GM10266 (cell line): ENCODE data around the gene GALNT18.

ENCODE experiments used
- DNase-seq: peaks from one replicate; pipeline ENCODE4 v3.0.0; 2012; ENCODE audit errors: extremely low spot score
- TF ChIP-seq, protein P1 (sequence below): IDR thresholded peaks from 2 replicates; pipeline ENCODE4 v1.5.1; 2012; ENCODE audit warnings: mild to moderate bottlenecking, low read depth; ENCODE audit not compliant: control insufficient read depth, insufficient read depth; ENCODE audit errors: missing control alignments

GALNT18 gene

DNA sequence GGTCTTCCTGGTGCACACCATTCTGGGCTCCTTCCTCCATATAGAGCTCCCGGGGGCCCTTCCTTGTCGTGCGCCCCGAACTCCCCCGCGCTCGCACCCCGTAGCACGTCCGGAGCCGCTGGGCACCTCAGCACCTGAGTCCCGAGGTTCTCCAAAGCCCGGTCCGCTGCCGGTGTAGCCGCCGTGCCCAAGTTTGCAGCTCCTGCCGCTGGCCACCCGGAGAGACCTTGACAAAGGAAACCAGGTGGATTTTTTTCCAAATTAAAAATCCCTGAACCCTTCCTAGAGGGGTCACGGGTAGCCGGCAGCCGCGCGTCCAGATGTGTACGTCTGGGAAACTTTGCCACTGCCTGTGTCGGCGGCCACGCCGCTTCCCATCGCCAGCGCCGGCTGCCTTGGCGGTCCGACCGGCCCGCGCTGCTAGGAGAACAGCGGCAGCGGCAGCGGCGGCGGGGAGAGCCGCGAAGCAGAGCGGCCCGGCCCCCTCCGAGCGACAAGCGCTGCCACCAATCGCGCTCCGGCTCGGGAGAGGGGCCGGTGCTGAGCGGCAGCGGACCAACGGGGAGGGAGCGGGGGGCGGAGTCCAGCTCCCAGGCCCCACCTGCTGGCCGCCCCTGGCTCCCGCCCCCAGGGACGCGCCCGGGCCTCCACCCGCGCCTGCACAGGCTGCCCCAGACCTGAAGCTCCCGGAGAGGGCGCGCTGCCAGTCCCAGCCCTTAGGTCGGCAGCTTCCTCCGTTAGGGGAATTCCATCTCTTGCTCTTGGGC, at the start of gene GALNT18:
GALNT18 (minus strand) TSS at position 433 of the 767 bp plus-strand sequence.
- TF ChIP-seq, protein P1, sequence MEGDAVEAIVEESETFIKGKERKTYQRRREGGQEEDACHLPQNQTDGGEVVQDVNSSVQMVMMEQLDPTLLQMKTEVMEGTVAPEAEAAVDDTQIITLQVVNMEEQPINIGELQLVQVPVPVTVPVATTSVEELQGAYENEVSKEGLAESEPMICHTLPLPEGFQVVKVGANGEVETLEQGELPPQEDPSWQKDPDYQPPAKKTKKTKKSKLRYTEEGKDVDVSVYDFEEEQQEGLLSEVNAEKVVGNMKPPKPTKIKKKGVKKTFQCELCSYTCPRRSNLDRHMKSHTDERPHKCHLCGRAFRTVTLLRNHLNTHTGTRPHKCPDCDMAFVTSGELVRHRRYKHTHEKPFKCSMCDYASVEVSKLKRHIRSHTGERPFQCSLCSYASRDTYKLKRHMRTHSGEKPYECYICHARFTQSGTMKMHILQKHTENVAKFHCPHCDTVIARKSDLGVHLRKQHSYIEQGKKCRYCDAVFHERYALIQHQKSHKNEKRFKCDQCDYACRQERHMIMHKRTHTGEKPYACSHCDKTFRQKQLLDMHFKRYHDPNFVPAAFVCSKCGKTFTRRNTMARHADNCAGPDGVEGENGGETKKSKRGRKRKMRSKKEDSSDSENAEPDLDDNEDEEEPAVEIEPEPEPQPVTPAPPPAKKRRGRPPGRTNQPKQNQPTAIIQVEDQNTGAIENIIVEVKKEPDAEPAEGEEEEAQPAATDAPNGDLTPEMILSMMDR: peak; percentile 32
- peak; percentile 98 for DNase-seq

DNA sequence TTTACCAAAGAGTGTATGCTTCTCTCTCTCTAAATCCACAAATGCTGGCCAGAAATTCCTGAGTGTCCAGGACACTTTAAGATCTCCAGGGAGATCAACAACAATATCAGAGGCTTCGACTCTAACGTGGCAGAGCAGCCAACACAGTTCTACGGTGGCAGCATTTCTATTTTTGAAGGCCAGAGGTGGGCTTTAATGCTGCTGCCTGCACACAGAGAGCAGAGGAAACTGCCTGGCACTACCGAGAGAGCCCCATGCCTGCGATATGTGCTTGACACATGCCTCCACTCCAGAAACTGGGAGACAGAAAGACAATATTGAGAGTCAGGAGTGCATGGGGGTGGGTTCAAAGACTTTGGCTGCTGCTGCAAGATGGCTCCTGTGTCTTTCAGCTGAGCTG, 48.8 kb upstream of the GALNT18 start:
- TF ChIP-seq, protein P1: no peak
- no peak for DNase-seq

DNA sequence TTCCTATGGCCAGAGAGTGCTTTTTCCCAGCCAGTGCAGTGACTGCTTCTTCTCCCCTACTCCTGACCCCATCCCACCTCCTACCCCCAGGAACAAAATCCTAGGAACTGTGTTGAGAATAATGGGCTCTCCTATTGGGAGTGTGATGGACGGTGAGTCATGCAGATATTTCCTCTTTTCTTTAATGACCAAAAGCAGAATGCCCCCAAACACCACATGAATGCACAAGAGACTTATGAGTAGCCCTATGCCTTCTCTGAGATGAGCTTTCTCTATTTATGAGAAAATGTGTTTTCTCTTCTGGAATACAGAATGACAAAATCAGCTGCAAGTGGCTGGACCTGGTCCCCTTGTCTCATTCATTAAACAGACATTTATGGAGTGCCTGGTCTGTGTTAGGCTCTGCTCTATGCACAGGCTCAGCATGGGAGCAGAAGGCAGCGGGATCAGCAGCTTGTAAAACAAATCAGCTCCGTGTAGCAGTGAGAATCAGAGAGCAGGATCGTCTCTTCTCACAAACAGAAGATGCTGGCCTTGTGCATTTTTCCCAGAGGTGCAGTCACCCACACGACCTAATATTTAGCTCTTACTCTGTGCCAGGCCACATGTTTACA, 47.5 kb upstream of the GALNT18 start:
- TF ChIP-seq, protein P1: no peak
- DNase-seq: no peak

DNA sequence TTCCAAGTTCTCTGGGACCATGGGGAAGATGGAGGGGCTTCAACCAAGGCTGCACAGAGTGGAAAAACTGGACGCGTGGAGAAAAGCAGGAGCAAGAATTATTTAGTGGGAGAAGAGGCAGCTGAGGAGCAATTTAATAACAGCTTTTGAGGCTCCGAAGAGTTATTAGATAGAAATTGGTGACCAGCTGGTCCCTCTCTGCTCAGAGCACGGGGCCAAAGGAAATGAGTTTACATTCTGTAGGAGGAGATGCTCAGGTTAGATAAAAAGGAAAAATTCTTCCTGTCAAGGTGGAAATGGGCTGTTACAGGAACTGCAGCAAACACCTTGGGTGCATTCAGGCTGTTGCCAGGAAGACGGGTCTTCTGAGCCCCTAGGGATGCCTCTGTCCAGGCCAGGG, 47.0 kb upstream of the GALNT18 start:
- TF ChIP-seq, protein P1: no peak
- no peak for DNase-seq

DNA sequence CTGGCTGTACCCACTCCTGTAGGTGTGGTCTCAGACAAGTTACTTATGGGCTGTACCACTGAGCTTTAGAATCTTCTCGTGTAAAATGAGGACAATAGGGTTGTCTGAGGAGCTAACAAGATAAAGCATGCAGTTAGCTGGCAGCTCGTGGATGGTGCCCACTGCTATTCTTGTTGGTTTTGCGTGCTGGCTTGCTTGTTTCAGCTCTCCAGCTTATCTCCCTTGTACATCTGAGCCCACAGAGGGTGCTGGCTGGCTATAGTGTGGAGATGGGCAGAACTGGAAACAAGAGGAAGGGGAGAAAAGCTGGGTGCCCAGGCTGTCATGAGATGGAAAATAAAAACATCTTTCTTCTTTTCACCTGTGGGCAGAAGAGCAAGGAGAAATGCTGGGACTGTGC, 46.5 kb upstream of the GALNT18 start:
- DNase-seq: no peak
- TF ChIP-seq, protein P1: no peak

DNA sequence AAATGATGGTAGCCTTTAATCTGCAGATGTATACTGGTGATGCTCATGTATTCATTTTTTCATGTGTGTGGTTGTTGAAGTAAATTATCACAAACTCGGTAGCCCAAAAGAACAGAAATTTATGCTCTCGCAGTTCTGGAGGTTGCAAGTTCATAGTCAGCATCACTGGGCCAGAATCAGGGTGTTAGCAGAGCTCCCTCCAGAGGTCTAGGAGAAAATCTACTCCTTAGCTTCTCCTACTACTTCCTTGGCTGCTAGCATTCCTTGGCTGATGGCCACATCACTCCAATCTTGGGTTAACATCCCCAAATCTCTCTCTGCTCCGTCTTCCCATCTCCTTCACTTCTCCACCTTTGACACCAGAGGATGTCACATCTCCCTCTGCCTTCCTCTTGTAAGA, 45.3 kb upstream of the GALNT18 start:
- DNase-seq: no peak
- TF ChIP-seq, protein P1: no peak

DNA sequence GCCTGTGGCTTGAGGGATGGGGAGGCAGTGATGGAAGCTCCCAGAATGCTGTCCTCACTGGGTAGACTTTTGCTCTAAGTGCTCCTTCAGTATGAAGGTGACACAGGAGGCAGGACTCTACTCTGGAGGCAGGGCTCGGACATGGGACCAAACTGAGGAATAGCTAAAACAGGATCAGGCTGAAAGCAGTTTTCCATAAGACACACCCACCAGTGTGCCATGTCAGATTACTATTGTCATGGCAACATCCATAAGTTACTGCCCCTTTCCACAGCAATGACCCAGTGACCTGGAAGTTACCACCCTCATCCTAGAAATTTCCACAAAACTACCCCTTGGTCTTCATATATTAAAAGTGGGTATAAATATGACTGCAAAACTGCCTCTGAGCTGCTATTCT, 43.6 kb upstream of the GALNT18 start:
- DNase-seq: no peak
- TF ChIP-seq, protein P1: no peak
